ENCODE measurements around the gene HLX.

DNA sequence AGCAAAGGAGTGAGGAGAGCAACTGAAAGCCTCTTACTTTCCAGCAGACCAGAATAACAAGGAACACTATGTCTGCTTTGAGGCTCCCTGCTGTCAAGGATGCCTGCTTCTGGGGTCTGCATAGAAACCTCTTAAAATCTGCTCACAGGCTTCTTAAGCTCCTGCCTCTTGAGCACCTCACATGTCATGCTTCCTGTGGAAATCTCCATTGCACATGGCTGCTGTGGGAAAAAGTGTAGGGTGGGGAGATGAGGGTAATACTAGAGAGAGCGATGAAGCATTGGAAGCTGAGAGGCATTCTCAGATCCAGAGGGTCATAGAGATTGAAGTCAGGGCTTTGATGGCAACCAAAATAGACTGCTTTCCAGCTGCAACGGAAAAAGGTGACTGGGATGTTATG is 6.2 kb upstream of the HLX start:
- TF ChIP-seq POLR2A (IDR thresholded peaks at IDR 0.05) = no peak
- TF ChIP-seq, protein P1, sequence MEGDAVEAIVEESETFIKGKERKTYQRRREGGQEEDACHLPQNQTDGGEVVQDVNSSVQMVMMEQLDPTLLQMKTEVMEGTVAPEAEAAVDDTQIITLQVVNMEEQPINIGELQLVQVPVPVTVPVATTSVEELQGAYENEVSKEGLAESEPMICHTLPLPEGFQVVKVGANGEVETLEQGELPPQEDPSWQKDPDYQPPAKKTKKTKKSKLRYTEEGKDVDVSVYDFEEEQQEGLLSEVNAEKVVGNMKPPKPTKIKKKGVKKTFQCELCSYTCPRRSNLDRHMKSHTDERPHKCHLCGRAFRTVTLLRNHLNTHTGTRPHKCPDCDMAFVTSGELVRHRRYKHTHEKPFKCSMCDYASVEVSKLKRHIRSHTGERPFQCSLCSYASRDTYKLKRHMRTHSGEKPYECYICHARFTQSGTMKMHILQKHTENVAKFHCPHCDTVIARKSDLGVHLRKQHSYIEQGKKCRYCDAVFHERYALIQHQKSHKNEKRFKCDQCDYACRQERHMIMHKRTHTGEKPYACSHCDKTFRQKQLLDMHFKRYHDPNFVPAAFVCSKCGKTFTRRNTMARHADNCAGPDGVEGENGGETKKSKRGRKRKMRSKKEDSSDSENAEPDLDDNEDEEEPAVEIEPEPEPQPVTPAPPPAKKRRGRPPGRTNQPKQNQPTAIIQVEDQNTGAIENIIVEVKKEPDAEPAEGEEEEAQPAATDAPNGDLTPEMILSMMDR (IDR thresholded peaks at IDR 0.05) = no peak
